Vagina (tissue), 2 donors: Measurements from ENCODE around the gene ANTXR1. TPM values are rescaled to one million over a fixed set of nuclear protein-coding genes. Genes with fewer than 3 reads are reported as not detected.

Experiments used
- DNase-seq, 2 donors: peaks; one replicate each; pipeline ENCODE4 v3.0.0-alpha.2; 2017; ENCODE audit errors: extremely low spot score in 2 of 2
- H3K27ac ChIP-seq: fragments of 200-600 bp; sonication (generic); one replicate; pipeline ENCODE4 v1.5.1; 2019
- H3K27me3 ChIP-seq: fragments of 200-600 bp; sonication (generic); one replicate; pipeline ENCODE4 v1.5.1; 2019
- H3K36me3 ChIP-seq, 2 donors: fragments of 200-600 bp; sonication (generic); one replicate each; pipeline ENCODE4 v1.5.1; 2017 to 2019
- H3K4me1 ChIP-seq: fragments of 200-600 bp; sonication (generic); one replicate; pipeline ENCODE4 v1.5.1; 2019
- H3K4me3 ChIP-seq, 2 donors: fragments of 200-600 bp; sonication (generic); 1 replicate in 1 of 2; 2 replicates in 1 of 2; pipeline ENCODE4 v1.5.1; 2016 to 2019
- H3K9me3 ChIP-seq: fragments of 200-600 bp; sonication (generic); one replicate; pipeline ENCODE4 v1.5.1; 2019
- POLR2A ChIP-seq, 2 donors: fragments of 450-650 bp; IDR thresholded peaks; one replicate each; pipeline ENCODE4 v1.6.1; 2017; ENCODE audit warnings: antibody characterized with exemption in 2 of 2, mild to moderate bottlenecking in 2 of 2, moderate library complexity in 2 of 2
- POLR2AphosphoS5 ChIP-seq, 2 donors: sonication (generic); formaldehyde crosslinking; IDR thresholded peaks; one replicate each; pipeline ENCODE4 v1.9.0; 2017; ENCODE audit warnings: antibody characterized with exemption in 2 of 2, mild to moderate bottlenecking in 2 of 2, low read depth in 1 of 2; ENCODE audit not compliant: insufficient read depth in 1 of 2
- intact Hi-C: fragments of 100-400 bp; cut with DNase I; formaldehyde crosslinking; loops from one replicate; pipeline ENCODE4 v1.15.1; 2023
- total RNA-seq: library from RNA; depleted of rRNA; stranded (reverse); fragments of >200 nt; gene quantifications from one replicate; pipeline ENCODE4 v1.2.3, GENCODE V29; 2016
- TF ChIP-seq, protein P1 (sequence below), 3 experiments: fragments of 450-650 bp in 2 of 3; fragments of 200-600 bp in 1 of 3; sonication (generic) in 1 of 3; IDR thresholded peaks; one replicate each; pipeline ENCODE4 v1.5.1; 2017 to 2019; ENCODE audit warnings: antibody characterized with exemption in 3 of 3, mild to moderate bottlenecking in 2 of 3, moderate library complexity in 2 of 3

The ANTXR1 gene
- total RNA-seq, 1 donor from 2014 or later, result 102 TPM

DNA sequence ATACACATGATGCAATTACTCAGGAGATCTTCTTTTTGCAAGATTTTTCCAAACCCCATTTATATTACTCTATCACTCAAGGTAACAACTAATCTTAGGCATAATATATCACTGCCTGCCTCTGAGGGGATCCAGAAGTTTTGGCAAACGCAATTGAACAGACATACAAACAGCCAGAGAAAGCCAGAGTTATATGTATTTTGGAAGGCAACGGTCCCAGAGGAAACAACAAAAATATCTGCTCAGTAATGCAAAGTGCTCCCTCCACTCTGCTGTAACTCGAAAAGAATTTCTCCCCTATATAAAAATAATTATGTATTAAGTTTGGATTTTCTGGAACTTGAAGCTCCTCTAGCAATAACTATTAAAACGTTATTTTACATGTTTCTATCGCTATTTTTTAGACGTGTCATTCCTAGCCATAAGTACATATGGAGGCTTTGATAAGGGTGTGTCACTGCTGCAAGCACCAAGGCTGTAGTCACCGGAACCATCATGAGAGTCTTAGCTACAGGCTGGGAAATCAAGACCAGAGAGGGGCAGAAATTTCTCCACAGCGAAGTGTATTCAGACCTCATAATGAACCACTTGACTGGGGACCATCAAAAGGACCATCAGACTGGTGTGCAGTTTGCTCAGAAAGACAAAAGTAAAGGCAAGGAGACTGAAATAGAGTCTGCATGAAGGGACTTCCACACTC is 42.3 kb upstream of the ANTXR1 start:
- no peak overlapping the region for H3K4me3 ChIP-seq
- intact Hi-C loops, result no loop called here
- no peaks in the 10 kb centered on the region for H3K4me1 ChIP-seq
- H3K27me3 ChIP-seq, result no peaks in the 10 kb centered on the region
- no peak for TF ChIP-seq POLR2A (IDR thresholded peaks at IDR 0.05)
- TF ChIP-seq POLR2AphosphoS5 (IDR thresholded peaks at IDR 0.05; ENCODE audit: insufficient read depth in 1 of 2, low read depth in 1 of 2), result no peak
- TF ChIP-seq, protein P1, sequence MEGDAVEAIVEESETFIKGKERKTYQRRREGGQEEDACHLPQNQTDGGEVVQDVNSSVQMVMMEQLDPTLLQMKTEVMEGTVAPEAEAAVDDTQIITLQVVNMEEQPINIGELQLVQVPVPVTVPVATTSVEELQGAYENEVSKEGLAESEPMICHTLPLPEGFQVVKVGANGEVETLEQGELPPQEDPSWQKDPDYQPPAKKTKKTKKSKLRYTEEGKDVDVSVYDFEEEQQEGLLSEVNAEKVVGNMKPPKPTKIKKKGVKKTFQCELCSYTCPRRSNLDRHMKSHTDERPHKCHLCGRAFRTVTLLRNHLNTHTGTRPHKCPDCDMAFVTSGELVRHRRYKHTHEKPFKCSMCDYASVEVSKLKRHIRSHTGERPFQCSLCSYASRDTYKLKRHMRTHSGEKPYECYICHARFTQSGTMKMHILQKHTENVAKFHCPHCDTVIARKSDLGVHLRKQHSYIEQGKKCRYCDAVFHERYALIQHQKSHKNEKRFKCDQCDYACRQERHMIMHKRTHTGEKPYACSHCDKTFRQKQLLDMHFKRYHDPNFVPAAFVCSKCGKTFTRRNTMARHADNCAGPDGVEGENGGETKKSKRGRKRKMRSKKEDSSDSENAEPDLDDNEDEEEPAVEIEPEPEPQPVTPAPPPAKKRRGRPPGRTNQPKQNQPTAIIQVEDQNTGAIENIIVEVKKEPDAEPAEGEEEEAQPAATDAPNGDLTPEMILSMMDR (IDR thresholded peaks at IDR 0.05), result no peak
- no peak for DNase-seq
- no peak overlapping the region for H3K27ac ChIP-seq
- H3K9me3 ChIP-seq, result no peaks in the 10 kb centered on the region
- no peaks in the 10 kb centered on the region for H3K36me3 ChIP-seq

DNA sequence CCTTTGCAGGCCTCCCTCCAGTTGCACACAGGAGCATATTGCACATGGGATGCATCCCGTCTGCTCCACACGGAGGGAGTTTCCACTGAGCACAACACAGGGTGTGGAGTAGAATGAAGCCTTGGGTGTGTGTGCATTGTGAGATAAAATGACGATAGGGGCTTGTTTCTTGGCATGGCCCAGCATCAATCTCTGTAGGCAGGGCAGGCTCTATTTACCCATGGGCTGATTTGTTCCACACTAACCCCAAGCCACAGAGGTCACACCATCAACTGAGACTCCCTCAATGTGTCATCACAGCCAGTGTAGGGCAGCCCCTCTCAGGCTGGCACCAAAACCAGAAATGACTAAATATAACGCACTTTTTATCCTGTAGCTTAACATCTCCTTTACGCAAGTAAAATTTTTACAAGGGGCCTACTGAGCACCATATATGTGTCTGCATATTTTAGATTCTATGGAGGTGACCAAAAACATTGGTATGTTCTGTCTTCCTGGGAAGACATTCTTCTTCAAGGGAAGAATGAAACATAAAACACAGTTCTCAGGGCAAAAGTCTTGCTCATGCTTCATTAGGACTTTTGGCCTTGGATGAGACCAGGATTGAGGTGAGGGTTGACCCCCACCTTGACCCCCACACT is 41.3 kb upstream of the ANTXR1 start:
- intact Hi-C loops, result no loop called here
- DNase-seq, result no peak
- H3K4me3 ChIP-seq, result no peak overlapping the region
- no peak overlapping the region for H3K27ac ChIP-seq
- TF ChIP-seq POLR2A (IDR thresholded peaks at IDR 0.05) (no peak), POLR2AphosphoS5 (IDR thresholded peaks at IDR 0.05; ENCODE audit: insufficient read depth in 1 of 2, low read depth in 1 of 2) (no peak)
- TF ChIP-seq, protein P1 (IDR thresholded peaks at IDR 0.05), result no peak
- H3K9me3 ChIP-seq, result no peaks in the 10 kb centered on the region
- H3K36me3 ChIP-seq, result no peaks in the 10 kb centered on the region
- no peaks in the 10 kb centered on the region for H3K27me3 ChIP-seq
- no peaks in the 10 kb centered on the region for H3K4me1 ChIP-seq

DNA sequence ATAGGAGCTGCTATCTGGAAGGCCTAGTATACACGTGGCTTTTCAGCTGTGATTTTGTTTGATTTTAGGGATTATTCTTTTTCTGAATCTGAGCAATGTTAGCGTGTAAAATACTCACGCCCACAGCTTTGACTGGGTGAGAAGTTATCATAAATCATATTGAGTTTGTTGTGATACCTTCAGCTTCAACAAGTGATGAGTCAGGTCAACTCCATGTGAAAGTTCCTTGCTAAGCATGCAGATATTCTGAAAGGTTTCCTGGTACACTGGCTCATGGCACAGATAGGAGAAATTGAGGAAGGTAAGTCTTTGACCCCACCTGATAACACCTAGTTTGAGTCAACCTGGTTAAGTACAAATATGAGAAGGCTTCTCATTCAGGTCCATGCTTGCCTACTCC is 38.7 kb upstream of the ANTXR1 start, which contains the start of gene GKN1:
TSS of gene GKN1 (plus strand) at position 386 of the 400 bp plus-strand sequence. CDS start 42 bp downstream, outside the sequence.
- H3K9me3 ChIP-seq, result no peaks in the 10 kb centered on the region
- H3K27ac ChIP-seq, result no peak within 1 kb of the TSS
- TF ChIP-seq, protein P1 (IDR thresholded peaks at IDR 0.05), result no peak
- TF ChIP-seq POLR2A (IDR thresholded peaks at IDR 0.05) (no peak), POLR2AphosphoS5 (IDR thresholded peaks at IDR 0.05; ENCODE audit: insufficient read depth in 1 of 2, low read depth in 1 of 2) (no peak)
- no peaks in the 10 kb centered on the region for H3K27me3 ChIP-seq
- no peaks in the 10 kb centered on the region for H3K36me3 ChIP-seq
- intact Hi-C loops, result no loop called here
- H3K4me3 ChIP-seq, result no peak within 1 kb of the TSS
- DNase-seq, result no peak
- no peaks in the 10 kb centered on the region for H3K4me1 ChIP-seq

DNA sequence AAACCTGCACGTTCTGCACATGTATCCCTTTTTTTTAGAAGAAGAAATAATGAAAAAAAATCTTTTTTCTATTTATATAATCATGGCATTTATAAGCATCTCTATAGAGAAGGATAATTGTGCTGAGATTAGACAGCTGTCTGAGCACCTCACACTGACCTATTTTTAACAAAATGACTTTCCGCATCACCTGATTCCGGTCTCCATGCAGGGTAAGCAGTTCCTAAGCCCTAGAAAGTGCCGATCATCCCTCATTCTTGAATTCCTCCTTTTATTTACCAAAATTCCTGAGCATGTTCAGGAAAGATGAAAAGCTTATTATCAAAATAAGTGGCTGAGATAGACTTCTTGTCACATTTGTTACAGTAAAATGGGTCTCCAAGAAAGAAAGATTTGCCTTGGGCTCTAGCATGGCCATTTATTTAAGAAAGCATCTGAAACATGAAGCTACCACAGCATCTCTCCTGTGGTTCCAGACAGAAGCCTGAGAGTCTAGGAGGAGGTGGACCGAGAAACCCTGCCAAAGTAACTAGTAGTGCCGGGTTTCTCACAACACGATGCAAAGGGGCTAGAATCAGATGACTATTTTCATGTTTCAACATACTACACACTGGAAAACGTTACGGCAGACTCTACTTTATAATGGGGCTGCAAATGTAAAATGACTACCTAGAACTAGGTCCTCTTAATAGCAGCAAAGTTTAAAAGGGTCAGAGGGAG is 37.9 kb upstream of the ANTXR1 start:
- no peak for DNase-seq
- TF ChIP-seq POLR2AphosphoS5 (IDR thresholded peaks at IDR 0.05; ENCODE audit: insufficient read depth in 1 of 2, low read depth in 1 of 2), result no peak
- H3K27me3 ChIP-seq, result no peaks in the 10 kb centered on the region
- intact Hi-C loops, result no loop called here
- H3K4me1 ChIP-seq, result no peaks in the 10 kb centered on the region
- H3K4me3 ChIP-seq, result no peak overlapping the region
- H3K27ac ChIP-seq, result no peak overlapping the region
- no peaks in the 10 kb centered on the region for H3K9me3 ChIP-seq
- no peaks in the 10 kb centered on the region for H3K36me3 ChIP-seq

DNA sequence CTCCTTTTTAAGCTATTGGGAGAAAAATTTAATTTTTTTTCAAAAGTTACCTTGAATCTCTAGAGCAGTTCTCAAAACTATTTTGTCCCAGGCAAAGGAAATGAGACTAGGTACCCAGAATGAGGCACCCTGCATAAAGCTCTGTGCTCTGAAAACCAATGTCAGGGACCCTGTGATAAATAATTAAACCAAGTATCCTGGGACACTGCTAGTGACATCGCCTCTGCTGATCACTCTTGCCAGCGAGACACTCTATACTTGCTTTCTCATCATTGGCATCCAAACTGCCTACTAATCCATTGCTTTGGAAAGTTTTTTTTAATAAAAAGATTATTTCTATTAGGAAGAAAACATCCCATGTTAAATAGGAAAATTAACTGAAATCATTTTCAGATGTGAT is 37.1 kb upstream of the ANTXR1 start:
- Histone ChIP-seq H3K27ac (no peak overlapping the region), H3K27me3 (no peaks in the 10 kb centered on the region), H3K4me3 (no peak overlapping the region), H3K36me3 (no peaks in the 10 kb centered on the region), H3K4me1 (no peaks in the 10 kb centered on the region), H3K9me3 (no peaks in the 10 kb centered on the region)
- TF ChIP-seq POLR2A (IDR thresholded peaks at IDR 0.05) (no peak), POLR2AphosphoS5 (IDR thresholded peaks at IDR 0.05; ENCODE audit: insufficient read depth in 1 of 2, low read depth in 1 of 2) (no peak)
- TF ChIP-seq, protein P1 (IDR thresholded peaks at IDR 0.05), result no peak
- intact Hi-C loops, result no loop called here
- no peak for DNase-seq
